GOT3 (cell line): Measurements from ENCODE around the gene OR4M1.
"Not testable (repeated sequence)": the region's sequence is repeated elsewhere in the genome, so short reads cannot be mapped to it uniquely, and the experiment has no call there.

Source experiments
- DNase-seq: peaks from one replicate; lab custom pipeline; 2025; ENCODE audit warnings: mixed read lengths; lab: John Stamatoyannopoulos, UW

Gene OR4M1

DNA sequence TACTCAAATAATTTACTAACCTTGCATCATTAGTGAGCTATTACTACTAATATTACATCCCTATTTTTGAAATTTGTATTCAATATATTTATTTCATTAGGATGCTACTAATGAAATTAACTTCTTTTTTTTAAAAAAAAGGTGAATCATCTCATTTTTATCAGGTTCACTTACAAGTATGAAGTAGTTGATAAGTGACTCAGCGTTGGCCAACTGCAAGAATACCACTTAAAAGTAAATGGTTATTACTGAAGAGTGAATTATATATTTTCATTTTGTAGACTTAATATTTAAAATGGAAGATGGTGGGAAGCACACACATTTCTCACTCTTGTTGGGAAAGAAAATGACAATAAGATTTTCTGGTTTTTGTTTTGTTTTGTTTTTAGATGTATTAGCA is 49.9 kb downstream of the OR4M1 start:
- DNase-seq = no peak

DNA sequence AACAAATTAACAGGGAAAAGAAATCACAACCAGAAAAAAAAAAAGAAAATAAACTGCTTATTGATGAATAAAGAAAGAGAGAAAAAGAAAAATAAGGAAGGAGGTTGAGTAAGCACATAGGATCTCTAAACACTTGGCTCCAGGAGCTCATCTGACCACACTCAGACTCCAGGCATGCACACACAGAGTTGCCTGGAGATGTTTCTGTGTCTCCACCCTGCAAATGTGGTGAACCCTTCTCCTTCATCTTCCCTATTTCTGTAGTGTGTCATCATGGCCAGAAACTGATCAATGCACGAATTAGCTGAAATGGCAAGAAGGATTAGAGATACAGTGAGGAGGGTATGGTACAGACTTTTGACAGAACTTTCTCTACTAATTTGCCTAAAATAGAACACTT is 50.5 kb downstream of the OR4M1 start:
- DNase-seq = no peak

DNA sequence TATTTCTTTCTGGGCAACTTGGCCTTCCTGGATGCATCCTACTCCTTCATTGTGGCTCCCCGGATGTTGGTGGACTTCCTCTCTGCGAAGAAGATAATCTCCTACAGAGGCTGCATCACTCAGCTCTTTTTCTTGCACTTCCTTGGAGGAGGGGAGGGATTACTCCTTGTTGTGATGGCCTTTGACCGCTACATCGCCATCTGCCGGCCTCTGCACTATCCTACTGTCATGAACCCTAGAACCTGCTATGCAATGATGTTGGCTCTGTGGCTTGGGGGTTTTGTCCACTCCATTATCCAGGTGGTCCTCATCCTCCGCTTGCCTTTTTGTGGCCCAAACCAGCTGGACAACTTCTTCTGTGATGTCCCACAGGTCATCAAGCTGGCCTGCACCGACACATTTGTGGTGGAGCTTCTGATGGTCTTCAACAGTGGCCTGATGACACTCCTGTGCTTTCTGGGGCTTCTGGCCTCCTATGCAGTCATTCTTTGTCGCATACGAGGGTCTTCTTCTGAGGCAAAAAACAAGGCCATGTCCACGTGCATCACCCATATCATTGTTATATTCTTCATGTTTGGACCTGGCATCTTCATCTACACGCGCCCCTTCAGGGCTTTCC is 54.4 kb downstream of the OR4M1 start:
- not testable (repeated sequence) for DNase-seq

GRCh38 chr14:19828314-19828713 is 55.0 kb downstream of the OR4M1 start:
- DNase-seq = no peak
